ENCODE measurements around the gene ELOVL1.

Gene ELOVL1

GRCh38 chr1:43350976-43351375 lies 16.8 kb downstream of the ELOVL1 start:
- TF ChIP-seq CTCF (IDR thresholded peaks at IDR 0.05): no peak

GRCh38 chr1:43349594-43350306 lies 18.1 kb downstream of the ELOVL1 start:
- no peak for TF ChIP-seq CTCF (IDR thresholded peaks at IDR 0.05)

GRCh38 chr1:43348809-43349593 lies 18.8 kb downstream of the ELOVL1 start:
- no peak for TF ChIP-seq CTCF (IDR thresholded peaks at IDR 0.05)

- no peak for TF ChIP-seq CTCF (IDR thresholded peaks at IDR 0.05)
These were observed 19.4 kb downstream of the ELOVL1 start for GRCh38 chr1:43348343-43348808.

GRCh38 chr1:43346636-43347035 lies 21.2 kb downstream of the ELOVL1 start:
- TF ChIP-seq CTCF (IDR thresholded peaks at IDR 0.05): no peak

- no peak for TF ChIP-seq CTCF (IDR thresholded peaks at IDR 0.05)
These were observed 22.7 kb downstream of the ELOVL1 start for GRCh38 chr1:43345120-43345519.

GRCh38 chr1:43344267-43344850 lies 23.5 kb downstream of the ELOVL1 start:
- no peak for TF ChIP-seq CTCF (IDR thresholded peaks at IDR 0.05)
